ENCODE measurements around the gene OPN5. TPM values are rescaled to one million over a fixed set of nuclear protein-coding genes. Genes with fewer than 3 reads are reported as not detected.

OPN5 gene
- total RNA-seq, 1 donor from 2014 or later = not detected

DNA sequence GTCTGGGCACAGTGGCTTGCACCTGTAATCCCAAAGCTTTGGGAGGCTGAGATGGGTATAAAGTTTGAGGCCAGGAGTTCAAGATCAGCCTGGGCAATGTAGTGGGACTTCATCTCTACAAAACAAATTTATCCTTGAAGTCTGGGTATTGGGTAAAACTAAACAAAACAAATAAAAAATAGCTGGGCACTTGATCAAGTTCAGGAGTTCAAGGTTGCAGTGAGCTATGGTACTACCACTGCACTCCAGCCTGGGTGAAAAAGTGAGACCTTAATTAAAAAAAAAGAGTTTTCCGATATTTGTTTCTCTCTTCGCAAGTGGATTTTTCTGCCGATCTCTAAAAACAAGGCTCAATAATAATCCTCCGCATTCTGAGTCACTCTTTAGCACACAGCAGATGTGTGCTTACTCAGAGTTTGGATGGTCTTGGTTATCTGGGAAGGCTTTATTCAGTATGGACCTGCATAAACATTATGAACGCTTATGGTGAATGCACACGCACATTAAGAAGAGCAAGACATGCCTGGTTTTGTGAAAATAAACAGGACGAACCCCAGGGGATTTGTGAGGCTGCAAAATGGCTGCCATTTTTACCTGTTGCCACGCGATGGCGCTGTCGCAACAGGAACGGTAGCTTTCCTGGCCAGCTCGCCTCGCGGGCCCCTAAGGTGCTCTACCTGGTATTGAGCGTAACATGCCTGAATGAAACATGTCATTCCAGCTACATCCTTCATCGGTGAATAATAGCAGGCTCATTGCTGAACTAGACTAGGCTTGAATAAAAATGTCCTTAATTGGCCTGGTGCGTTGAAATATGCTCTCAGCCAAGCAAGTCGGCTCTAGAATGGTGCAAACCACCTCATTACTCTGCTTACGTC, 6.0 kb downstream of the OPN5 start:
- H3K27me3 ChIP-seq = no peaks in the 10 kb centered on the region
- H3K36me3 ChIP-seq = no peaks in the 10 kb centered on the region
- H3K4me1 ChIP-seq = no peaks in the 10 kb centered on the region
- TF ChIP-seq, protein P1, sequence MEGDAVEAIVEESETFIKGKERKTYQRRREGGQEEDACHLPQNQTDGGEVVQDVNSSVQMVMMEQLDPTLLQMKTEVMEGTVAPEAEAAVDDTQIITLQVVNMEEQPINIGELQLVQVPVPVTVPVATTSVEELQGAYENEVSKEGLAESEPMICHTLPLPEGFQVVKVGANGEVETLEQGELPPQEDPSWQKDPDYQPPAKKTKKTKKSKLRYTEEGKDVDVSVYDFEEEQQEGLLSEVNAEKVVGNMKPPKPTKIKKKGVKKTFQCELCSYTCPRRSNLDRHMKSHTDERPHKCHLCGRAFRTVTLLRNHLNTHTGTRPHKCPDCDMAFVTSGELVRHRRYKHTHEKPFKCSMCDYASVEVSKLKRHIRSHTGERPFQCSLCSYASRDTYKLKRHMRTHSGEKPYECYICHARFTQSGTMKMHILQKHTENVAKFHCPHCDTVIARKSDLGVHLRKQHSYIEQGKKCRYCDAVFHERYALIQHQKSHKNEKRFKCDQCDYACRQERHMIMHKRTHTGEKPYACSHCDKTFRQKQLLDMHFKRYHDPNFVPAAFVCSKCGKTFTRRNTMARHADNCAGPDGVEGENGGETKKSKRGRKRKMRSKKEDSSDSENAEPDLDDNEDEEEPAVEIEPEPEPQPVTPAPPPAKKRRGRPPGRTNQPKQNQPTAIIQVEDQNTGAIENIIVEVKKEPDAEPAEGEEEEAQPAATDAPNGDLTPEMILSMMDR (IDR thresholded peaks at IDR 0.05) = peak; percentile 70 to 77 (median 75)
- no peak for TF ChIP-seq POLR2A (IDR thresholded peaks at IDR 0.05)
- peak in 1 of 2 donors; percentile 28 for TF ChIP-seq POLR2AphosphoS5 (IDR thresholded peaks at IDR 0.05; ENCODE audit: insufficient read depth in 1 of 2, low read depth in 1 of 2)
- H3K4me3 ChIP-seq = peak overlapping the region in 1 of 2 donors; percentile 23
- DNase-seq (ENCODE audit: extremely low spot score in 2 of 2) = no peak
- no peak overlapping the region for H3K27ac ChIP-seq
- intact Hi-C loops (cut with DNase I) = loop anchor here (10.0 kb wide), 1 partner anchor 383 kb away; no protein-coding TSS in a partner anchor
- no peaks in the 10 kb centered on the region for H3K9me3 ChIP-seq

- no peak for DNase-seq (ENCODE audit: extremely low spot score in 2 of 2)
- intact Hi-C loops (cut with DNase I) = loop anchor here (10.0 kb wide), 1 partner anchor 384 kb away; no protein-coding TSS in a partner anchor
- Histone ChIP-seq H3K36me3 (no peaks in the 10 kb centered on the region), H3K4me3 (peak overlapping the region in 1 of 2 donors; percentile 23), H3K4me1 (no peaks in the 10 kb centered on the region), H3K27ac (no peak overlapping the region), H3K27me3 (no peaks in the 10 kb centered on the region), H3K9me3 (no peaks in the 10 kb centered on the region)
- TF ChIP-seq, protein P1 (IDR thresholded peaks at IDR 0.05) = no peak
- TF ChIP-seq POLR2A (IDR thresholded peaks at IDR 0.05) = no peak
- no peak for TF ChIP-seq POLR2AphosphoS5 (IDR thresholded peaks at IDR 0.05; ENCODE audit: insufficient read depth in 1 of 2, low read depth in 1 of 2)
These were observed 6.7 kb downstream of the OPN5 start for GRCh38 chr6:47788498-47788884.

DNA sequence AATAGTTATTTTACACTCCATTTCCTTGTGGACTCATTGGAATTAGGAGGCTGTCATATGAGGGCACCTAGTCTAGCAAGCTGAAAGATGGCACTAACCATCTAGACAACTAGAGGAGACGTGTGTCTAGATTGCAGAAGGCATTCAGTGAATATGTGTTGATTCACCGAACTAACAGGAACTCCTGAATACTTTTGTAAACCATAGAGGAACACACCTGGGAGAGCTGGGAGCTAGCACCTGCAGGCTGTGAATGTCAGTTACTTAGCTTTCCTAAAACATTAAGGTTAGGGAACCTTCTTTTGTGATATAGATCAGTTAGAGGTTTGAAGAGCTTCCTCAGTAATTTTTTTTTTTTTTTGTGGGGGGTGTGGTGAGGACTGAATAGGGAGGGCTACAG, 7.7 kb downstream of the OPN5 start:
- Histone ChIP-seq H3K9me3 (no peaks in the 10 kb centered on the region), H3K27ac (no peak overlapping the region), H3K27me3 (no peaks in the 10 kb centered on the region), H3K36me3 (no peaks in the 10 kb centered on the region), H3K4me3 (no peak overlapping the region), H3K4me1 (no peaks in the 10 kb centered on the region)
- intact Hi-C loops (cut with DNase I) = loop anchor here (10.0 kb wide), 1 partner anchor 385 kb away; no protein-coding TSS in a partner anchor
- DNase-seq (ENCODE audit: extremely low spot score in 2 of 2) = no peak
- TF ChIP-seq, protein P1 (IDR thresholded peaks at IDR 0.05) = no peak
- no peak for TF ChIP-seq POLR2A (IDR thresholded peaks at IDR 0.05)
- no peak for TF ChIP-seq POLR2AphosphoS5 (IDR thresholded peaks at IDR 0.05; ENCODE audit: insufficient read depth in 1 of 2, low read depth in 1 of 2)

DNA sequence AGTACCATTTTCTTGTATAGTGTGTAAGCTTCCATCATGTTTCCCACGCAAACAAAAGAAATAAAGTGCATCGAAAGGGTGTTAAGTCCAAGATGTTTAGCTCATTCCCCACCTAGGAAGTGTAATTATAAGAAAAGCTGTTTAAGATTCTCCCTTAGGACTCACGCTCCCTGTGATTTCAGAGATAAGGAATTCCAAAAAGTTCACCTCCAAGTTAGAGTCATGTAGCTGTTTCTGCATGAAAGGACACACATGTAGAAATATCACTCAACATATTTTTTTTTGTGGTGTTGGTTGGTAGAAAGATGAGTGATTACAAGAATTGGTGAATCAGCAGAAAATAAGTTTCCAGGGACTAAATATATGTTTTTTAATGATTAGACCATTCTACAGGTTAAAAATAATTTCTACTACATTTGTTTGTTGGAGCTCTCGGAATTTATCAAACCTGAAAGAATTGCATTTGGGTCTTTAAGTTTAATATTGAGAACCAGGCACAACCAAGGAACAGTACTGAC, 10.4 kb downstream of the OPN5 start:
- no peak for DNase-seq (ENCODE audit: extremely low spot score in 2 of 2)
- Histone ChIP-seq H3K27me3 (no peaks in the 10 kb centered on the region), H3K4me1 (no peaks in the 10 kb centered on the region), H3K27ac (no peak overlapping the region), H3K9me3 (no peaks in the 10 kb centered on the region), H3K36me3 (no peaks in the 10 kb centered on the region), H3K4me3 (no peak overlapping the region)
- TF ChIP-seq, protein P1 (IDR thresholded peaks at IDR 0.05) = no peak
- TF ChIP-seq POLR2A (IDR thresholded peaks at IDR 0.05) = no peak
- TF ChIP-seq POLR2AphosphoS5 (IDR thresholded peaks at IDR 0.05; ENCODE audit: insufficient read depth in 1 of 2, low read depth in 1 of 2) = no peak
- intact Hi-C loops (cut with DNase I) = no loop called here

All from vagina (tissue), 2 donors.